Measurements from ENCODE around the gene NAV2.

Gene NAV2

GRCh38 chr11:19962053-19962800 lies 249.6 kb downstream of the NAV2 start:
- DNase-seq: no peak

DNA sequence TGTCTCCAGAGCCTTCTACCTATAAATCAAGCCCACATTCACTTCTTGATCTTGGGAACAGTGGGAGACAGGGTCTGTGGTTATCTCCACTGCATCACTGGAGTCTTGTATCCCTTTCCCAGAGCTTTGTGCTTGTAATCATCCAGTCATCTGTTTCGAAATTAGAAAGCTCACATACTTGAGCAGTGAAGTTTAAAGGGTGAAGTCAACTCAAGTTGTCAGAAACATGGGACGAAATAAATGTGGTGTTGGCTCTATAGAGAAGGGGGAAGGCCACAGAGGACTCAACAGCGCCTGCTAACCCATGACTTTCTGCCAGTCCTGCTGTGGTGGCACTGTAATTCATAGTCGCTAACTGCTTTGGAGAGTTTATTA lies 250.2 kb downstream of the NAV2 start:
- no peak for DNase-seq

DNA sequence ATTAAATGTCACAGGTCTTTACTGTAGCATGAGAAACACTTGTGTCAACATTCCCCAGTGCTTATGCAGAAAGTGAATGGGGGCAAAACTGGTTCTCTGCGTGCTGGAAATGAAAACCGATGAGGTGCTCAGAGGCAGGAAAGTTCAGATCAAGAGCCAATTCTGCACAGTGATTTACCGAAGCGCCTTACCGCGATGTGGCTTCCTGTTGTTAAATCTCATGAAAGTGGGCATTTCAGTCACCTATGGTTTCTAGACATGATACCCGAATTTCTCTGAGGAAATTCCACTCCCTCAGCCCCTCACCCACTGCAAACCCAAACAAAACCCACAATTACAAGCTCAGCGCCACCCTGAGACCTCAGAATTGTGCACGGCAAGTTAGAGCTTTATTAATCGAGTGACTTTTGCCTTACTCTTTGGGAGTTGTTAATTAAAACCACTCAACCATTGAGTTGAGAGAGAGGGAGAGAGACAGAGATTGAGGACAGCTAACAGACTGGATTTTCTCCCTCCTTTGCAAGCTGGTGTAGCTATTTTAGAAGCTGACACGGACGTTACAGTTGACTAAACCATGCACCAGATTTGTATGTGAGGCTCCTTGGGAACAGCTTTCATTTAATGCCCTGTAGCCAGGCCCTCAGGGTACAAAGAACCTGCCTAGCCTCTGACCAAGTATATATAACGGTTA lies 251.2 kb downstream of the NAV2 start:
- no peak for DNase-seq

DNA sequence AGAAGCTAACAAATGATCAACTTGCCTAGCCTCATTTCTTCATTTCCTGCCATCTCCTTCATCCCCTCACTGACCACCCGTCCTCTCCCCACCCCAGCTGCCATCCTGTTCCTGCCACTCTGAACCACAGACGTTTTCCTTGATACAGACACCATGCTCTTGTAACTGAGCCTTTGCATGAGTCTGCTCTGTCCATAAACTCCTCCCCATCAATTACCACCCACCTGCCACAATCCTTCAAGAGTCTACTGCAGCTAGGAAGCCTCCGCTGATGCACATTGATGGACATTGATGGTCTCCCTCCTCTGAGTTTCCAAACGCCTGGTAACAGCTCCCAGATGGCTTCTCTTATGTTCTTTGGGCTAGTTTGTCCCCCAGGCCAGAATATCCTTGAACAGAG lies 253.8 kb downstream of the NAV2 start:
- DNase-seq: no peak

DNA sequence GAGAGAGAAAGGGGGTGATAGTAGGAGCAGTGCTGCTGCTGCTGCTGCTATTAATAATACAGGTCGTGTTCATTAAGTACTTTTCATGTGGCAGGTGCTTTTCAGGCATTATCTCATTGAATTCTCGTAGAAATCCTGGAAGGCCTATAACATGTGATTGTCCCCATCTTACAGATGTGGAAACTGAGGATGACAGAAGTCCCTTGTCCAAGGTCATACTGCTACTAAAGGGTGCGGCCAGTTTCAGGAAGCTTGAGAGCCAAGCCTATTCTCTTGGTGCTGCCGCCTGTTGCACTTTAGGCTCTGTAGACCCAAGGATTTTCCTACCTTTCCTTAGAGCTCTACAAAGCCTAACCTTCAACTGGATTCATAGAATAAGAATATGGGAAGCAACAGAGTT lies 254.3 kb downstream of the NAV2 start:
- DNase-seq: no peak

DNA sequence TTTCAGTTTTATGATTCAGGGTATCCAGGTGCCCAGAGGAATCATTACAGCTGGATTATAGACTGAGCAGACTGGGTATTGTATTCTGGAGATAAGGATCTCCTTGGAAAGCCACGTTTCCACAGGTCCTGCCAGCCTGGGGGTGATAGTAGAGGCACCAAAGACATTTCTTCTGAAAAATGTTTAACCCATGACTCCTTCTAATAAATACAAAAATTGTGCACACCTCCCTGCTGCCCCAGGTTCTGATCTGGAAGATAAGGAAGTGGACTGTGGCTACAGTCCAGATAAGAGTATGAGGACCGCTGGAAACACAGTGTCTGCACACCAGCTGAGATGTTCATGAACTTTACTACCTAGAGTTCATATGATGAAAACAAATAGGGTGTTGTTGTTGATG lies 255.2 kb downstream of the NAV2 start:
- no peak for DNase-seq

GRCh38 chr11:19968860-19969259 lies 256.2 kb downstream of the NAV2 start:
- no peak for DNase-seq

DNA sequence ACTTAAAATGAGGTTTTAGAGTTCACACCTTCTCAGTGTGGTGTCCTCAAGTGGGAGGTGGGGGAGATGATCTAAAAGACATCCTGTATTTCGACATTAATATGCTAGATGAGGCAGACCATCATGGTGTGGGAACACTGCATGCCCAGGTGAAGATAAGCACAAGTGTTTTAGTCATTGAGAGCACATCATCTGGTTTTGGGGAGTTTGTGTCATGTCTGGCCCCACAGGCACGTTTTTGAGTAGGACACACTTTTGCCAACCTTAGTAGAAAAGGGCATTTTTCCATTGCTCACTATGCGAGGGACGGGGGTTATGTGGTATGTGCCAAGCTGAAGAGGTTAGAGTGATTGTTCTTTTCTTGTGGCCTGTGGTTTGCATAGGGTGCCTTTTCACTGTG lies 258.3 kb downstream of the NAV2 start:
- DNase-seq: peak in 1 of 2 donors; percentile 10

DNA sequence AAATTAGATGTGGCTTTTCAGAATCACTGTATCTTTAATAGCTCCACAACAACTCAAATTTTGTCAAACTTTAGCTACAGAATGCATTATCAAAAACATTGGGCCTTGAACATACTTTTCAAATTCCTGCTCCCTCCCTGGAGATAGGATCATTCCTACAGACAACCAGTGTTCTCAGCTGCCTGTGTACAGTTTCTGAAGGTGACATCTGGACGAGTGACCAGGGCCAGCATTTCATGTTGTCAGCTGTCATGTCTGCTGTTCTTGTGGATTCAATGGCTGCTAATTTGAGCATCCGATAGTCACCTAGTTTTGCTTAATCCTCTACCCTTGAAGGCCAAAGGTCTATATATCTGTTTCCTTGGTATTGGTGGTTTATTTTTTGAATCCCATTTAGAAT lies 259.5 kb downstream of the NAV2 start:
- no peak for DNase-seq

DNA sequence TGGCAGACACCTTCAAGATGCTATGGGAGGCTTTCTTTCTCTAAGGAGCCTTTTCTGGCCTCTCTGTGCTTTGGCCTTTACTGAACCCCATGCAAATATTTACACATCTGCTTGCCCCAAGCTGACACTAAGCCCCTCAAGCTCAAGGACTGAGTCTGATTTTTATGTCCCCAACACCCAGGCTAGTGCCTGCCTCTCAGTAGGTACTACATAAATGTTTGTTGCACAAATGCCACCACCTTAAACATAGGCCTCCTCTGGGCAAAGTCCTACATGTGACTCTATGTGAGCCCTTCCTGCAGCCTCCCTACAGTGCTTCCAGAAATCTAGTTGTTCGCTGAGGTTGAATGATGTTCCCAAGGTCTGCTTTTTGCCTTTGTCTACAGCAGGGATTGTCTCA lies 260.0 kb downstream of the NAV2 start:
- no peak for DNase-seq

DNA sequence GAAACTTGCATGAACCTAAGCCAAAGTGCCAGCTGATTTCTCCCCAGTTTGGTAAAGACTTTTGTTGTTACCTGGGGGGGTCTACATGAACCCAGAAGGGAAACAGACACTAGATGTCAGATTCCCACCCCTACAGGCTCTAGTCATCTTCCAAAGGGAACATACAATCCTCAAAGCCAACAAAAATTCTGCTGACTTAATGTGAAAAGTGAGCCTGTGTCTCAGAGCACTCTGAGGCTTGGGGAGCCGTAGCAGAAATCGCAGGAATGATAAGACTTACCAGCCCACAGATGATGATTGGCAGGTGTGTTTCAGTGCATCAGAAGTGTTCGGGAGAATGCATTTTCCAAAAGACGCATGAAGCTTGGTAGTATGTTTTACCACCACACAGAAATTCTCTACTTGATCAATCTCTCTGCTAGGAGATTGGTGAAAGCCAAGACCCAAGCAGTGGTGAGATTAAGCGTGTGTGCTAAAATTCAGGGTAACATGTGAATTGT lies 260.5 kb downstream of the NAV2 start:
- DNase-seq: no peak

DNA sequence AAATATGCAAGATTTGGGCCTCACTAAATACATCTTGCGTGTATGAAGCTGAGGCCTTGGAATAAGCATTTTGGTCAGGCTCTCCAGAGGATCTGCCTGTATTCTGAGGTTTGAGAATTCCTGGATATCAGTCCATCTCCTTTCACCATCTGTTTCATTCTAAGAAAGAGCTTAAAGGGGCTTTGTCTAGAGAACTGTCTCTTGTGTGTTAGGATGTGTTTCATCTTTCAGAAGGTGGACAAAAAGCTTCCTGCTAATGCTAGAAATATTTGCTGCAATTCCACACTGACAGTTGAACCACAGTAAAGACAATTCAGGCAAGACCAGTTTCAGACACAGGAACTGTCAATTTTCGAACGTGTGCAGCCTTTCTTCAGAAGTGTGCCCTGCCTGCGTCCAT lies 262.2 kb downstream of the NAV2 start:
- no peak for DNase-seq

DNA sequence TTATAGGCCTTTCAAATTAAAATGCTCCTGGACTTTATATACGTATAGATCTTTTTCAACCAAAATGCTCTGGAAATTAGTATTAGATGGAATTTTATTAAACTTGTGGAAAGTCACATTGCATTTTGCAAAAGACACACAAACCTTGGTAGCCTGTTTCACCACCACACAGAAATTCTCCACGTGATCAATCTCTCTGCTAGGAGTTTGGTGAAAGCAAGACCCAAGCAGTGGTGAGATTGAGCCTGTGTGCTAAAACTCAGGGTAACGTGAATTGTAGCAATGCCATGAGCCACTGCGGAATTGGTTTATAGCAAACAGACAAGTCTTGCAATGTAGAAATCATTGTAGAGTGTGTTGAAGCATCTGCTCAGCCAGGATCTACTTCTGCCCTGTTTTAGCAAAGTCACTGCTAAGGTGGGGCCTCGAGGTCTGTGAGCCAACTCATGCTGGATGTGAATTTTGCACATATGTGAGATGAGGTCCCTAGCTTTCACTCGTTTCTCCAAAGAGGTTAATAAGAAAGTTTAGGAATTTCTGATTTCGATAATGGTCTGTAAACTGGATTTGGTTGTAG lies 262.9 kb downstream of the NAV2 start:
- DNase-seq: no peak

- no peak for DNase-seq
Measured at GRCh38 chr11:19976281-19976941, 263.8 kb downstream of the NAV2 start.

DNA sequence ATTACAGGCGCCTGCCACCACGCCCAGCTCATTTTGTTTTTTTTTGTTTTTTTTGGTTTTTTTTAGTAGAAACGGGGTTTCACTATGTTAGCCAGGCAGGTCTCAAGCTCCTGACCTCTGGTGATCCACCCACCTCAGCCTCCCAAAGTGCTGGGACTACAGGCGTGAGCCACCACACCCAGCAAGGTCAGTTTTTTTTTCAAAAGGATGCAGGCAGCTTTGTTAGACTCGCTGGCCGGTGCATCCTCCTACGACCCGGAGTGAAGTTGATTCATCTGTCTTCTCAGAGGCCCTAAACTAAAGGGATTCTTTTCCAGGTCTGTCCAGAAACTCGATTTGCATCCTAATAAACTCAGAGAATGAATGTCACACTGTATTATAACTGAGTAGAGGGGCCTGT lies 265.3 kb downstream of the NAV2 start:
- DNase-seq: no peak

DNA sequence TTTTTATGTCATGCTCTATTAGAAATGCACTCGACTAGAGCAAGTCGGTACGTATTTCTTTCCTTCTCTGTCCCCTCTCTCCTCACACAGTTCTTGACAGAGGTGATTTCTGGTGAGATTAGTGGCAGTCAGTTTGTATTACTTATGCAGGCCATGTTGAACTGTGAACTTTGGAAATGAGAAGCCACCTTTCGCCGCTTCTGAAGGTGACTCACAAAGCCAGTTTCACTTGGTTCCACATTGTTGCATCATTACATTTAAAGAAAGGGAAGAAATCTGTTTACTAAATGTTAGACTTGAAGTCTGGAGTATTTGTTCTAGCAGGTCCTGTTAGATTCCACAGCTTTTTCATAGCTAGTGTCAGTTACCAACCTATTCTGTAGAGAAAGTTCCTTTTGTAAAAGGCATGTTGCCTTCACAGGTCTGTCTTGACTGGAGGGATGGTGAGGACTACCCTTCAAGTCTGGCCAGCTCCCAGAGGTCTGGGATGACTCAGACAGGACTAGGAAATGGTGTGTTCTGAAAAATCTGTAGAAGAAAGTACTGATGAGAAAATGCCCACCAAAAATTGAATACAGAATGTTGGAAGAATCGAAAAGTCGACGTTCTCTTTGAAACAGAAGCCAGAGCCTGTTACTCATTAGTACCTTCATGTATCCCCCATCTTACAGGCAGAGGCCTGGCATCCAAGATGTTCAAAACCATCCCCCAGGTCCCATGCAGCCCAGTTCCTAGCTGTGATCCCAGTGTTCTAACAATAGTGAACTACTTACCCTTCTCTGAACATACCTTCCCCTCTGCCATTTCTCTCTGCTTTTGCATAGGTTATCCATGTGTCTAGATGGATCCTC lies 266.3 kb downstream of the NAV2 start:
- DNase-seq: no peak

DNA sequence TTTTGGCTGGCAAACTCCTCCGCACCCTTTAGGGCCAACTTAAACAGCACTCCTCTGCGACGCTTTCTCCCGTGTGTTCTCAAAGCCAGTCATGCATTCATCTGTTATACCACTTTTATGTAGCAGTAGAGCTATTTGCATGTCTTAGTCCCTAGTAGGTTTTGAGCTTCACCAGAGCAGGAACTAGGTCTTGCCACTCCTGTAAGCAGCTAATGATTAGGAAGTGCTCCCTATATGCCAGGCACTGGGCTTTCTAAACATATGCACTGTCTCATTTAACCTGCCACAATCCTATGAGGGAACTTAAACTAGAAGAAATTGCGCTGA lies 266.8 kb downstream of the NAV2 start:
- DNase-seq: no peak

DNA sequence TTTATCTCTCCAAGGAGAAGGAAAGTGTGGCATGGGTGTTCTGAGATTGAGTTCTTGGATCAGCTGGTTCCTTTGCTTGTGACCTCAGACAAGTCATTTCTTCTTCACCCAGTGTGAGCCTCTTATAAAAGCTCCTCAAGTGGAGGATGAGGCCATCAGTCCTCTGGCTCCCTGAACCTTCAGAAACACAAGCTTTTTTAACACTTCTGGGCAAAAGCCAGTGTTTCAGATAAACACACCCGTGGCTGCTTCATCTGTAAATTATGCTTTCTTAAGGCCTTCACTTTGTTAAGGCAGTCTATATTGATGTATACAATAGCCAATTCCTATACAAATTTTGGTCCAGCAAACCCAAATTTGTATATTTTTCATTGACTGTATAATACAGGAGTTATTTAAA lies 267.8 kb downstream of the NAV2 start:
- no peak for DNase-seq

- no peak for DNase-seq
Measured at GRCh38 chr11:19980957-19981669, 268.5 kb downstream of the NAV2 start.

DNA sequence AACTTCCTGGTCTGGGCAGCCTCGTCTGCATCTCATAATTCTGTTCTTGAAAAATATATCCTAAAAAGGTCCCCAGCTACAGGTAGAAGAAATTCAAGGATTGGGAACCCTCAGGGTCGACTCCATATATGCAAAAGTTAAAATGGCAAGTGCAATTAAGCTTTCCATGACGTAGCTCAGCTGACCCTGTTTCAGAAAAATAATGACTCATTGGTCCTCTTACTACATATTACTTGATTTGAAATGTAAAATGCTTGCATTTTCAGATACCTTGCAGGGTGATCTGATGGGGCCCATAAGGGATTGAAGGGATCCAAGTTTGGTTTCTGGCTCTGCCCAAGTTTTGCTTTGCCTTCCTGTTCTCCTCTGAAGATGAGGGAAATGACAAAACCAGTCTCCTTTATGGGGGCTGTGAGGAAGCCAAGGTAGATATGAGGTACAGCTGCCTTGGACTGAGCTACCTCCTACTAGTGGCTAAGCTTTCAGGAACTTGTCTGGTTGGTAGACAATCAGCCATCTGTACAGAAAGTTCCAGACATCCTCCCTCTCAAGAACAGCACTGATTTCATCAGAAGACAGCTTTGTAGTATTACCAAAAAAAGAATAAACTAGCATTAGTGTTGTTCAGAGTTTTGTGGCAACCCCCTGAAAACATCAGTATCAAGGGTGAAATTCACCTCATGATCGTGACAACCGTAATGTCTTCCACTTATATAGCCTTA lies 270.3 kb downstream of the NAV2 start:
- no peak for DNase-seq

DNA sequence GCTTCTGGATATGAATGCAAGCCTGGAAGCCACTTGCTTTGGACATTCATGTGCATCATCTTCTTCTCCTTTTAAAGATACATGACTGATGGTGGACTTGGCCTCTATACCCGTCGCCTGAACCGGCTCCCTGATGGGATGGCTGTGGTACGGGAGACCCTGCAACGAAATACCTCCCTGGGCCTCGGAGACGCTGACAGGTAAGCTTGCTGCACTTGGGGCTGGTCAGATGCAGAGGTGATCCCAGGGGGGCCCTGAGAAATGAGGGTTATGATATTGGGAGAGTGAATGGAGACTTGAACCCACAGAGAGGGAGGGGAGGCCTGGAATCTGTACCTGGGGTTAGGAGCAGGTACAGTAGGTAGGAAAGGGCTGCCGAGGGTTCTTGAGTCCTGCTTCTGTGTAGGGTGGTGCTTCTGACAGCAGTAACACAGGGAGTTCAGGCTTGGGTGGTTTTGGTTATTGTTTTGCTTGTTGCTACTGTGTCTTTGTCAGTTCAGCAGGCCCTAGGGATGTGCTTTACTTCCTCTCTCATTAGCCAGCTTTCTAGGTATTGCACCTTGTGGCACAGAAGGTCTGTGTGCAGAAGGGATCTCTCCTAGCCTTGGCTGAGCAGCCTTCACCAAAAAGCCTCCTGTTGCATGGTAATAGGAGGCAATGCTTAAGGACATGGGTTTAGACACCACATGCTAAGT lies 271.6 kb downstream of the NAV2 start:
- DNase-seq: no peak
